WTC11 (cell line): Measurements from ENCODE around the gene CXorf58. TPM values are rescaled to one million over a fixed set of nuclear protein-coding genes. Genes with fewer than 3 reads are reported as not detected.

Experiments used
- ATAC-seq: fragments of 200-7000 bp; cut with Tn5 transposase; 2 replicates; pipeline ENCODE4 v1.10.0; 2021; ENCODE audit warnings: mild to moderate bottlenecking, moderate library complexity
- CTCF ChIA-PET: fragments of 300-600 bp; sonication (Branson Sonifier 250); formaldehyde crosslinking; loops from one replicate; lab custom pipeline; 2021; ENCODE audit warnings: antibody characterized with exemption; lab: Charles Lee
- POLR2A ChIA-PET: fragments of 350-600 bp; sonication (Branson Sonifier 250); formaldehyde crosslinking; loops from one replicate; lab custom pipeline; 2021; ENCODE audit warnings: antibody characterized with exemption; lab: Charles Lee
- DNase-seq: peaks from one replicate; pipeline ENCODE4 v3.0.0; 2021; ENCODE audit warnings: low spot score
- H3K27ac Mint-ChIP-seq: 2 replicates; pipeline ENCODE4 v1.8.0; 2021; ENCODE audit warnings: mixed read lengths
- H3K27me3 Mint-ChIP-seq: 2 replicates; pipeline ENCODE4 v1.8.0; 2021; ENCODE audit warnings: low read depth, mild to moderate bottlenecking, moderate library complexity, mixed read lengths
- H3K36me3 Mint-ChIP-seq: 2 replicates; pipeline ENCODE4 v1.8.0; 2021; ENCODE audit warnings: mixed read lengths
- H3K4me1 Mint-ChIP-seq: 2 replicates; pipeline ENCODE4 v1.8.0; 2022; ENCODE audit warnings: mixed read lengths
- H3K4me3 Mint-ChIP-seq: 2 replicates; pipeline ENCODE4 v1.8.0; 2021; ENCODE audit warnings: mild to moderate bottlenecking, moderate library complexity, mixed read lengths
- H3K9me3 Mint-ChIP-seq: 2 replicates; pipeline ENCODE4 v1.8.0; 2021; ENCODE audit warnings: mixed read lengths
- ATF3 ChIP-seq: sonication (generic); formaldehyde crosslinking; conservative IDR thresholded peaks from 2 replicates; pipeline ENCODE4 v1.8.1; 2022; ENCODE audit warnings: mild to moderate bottlenecking, missing genetic modification reagents
- CBFB ChIP-seq: sonication (generic); formaldehyde crosslinking; IDR thresholded peaks from 2 replicates; pipeline ENCODE4 v1.8.1; 2022; ENCODE audit warnings: mild to moderate bottlenecking, low read depth, missing genetic modification reagents
- CDX4 ChIP-seq: fragments of 250-450 bp; sonication (Bioruptor Pico); IDR thresholded peaks from 2 replicates; pipeline ENCODE4 v1.9.0; 2021; ENCODE audit warnings: moderate library complexity, mild to moderate bottlenecking, inconsistent platforms, borderline replicate concordance
- E2F4 ChIP-seq: sonication (generic); formaldehyde crosslinking; IDR thresholded peaks from 2 replicates; pipeline ENCODE4 v1.8.1; 2022; ENCODE audit warnings: low read depth, mild to moderate bottlenecking, moderate library complexity, missing genetic modification reagents, borderline replicate concordance
- ELF4 ChIP-seq: sonication (generic); formaldehyde crosslinking; IDR thresholded peaks from 2 replicates; pipeline ENCODE4 v1.8.1; 2022; ENCODE audit warnings: low read depth, mild to moderate bottlenecking, moderate library complexity, missing genetic modification reagents
- EMX1 ChIP-seq: fragments of 250-450 bp; sonication (Bioruptor Pico); IDR thresholded peaks from 2 replicates; pipeline ENCODE4 v1.8.0; 2021; ENCODE audit warnings: mild to moderate bottlenecking
- ETV6 ChIP-seq: sonication (generic); formaldehyde crosslinking; IDR thresholded peaks from 2 replicates; pipeline ENCODE4 v1.8.1; 2022; ENCODE audit warnings: mild to moderate bottlenecking, missing genetic modification reagents
- FOXJ3 ChIP-seq: sonication (generic); formaldehyde crosslinking; IDR thresholded peaks from 2 replicates; pipeline ENCODE4 v1.9.0; 2021; ENCODE audit warnings: missing genetic modification reagents, mild to moderate bottlenecking, borderline replicate concordance
- HMGA2 ChIP-seq: fragments of 250-450 bp; sonication (Bioruptor Pico); IDR thresholded peaks from 2 replicates; pipeline ENCODE4 v1.4.0; 2021; ENCODE audit warnings: mild to moderate bottlenecking, moderate library complexity
- IRF2 ChIP-seq: sonication (generic); formaldehyde crosslinking; IDR thresholded peaks from 2 replicates; pipeline ENCODE4 v1.8.0; 2022; ENCODE audit warnings: low read depth, missing genetic modification reagents, borderline replicate concordance
- MLX ChIP-seq: sonication (generic); formaldehyde crosslinking; IDR thresholded peaks from 2 replicates; pipeline ENCODE4 v1.8.1; 2023; ENCODE audit warnings: mild to moderate bottlenecking, missing genetic modification reagents, moderate library complexity
- PREB ChIP-seq: sonication (generic); formaldehyde crosslinking; IDR thresholded peaks from 2 replicates; pipeline ENCODE4 v1.8.1; 2022; ENCODE audit warnings: mild to moderate bottlenecking, missing genetic modification reagents, moderate library complexity, borderline replicate concordance
- SP1 ChIP-seq: sonication (generic); formaldehyde crosslinking; conservative IDR thresholded peaks from 2 replicates; pipeline ENCODE4 v1.8.1; 2022; ENCODE audit warnings: missing genetic modification reagents
- STAT6 ChIP-seq: sonication (generic); formaldehyde crosslinking; conservative IDR thresholded peaks from 2 replicates; pipeline ENCODE4 v1.8.1; 2023; ENCODE audit warnings: mild to moderate bottlenecking, low read depth, missing genetic modification reagents, moderate library complexity
- TEAD1 ChIP-seq: sonication (generic); formaldehyde crosslinking; IDR thresholded peaks from 2 replicates; pipeline ENCODE4 v1.8.0; 2022; ENCODE audit warnings: mild to moderate bottlenecking, missing genetic modification reagents
- TEAD4 ChIP-seq: sonication (generic); formaldehyde crosslinking; IDR thresholded peaks from 2 replicates; pipeline ENCODE4 v1.8.0; 2022; ENCODE audit warnings: mild to moderate bottlenecking, missing genetic modification reagents
- TP53 ChIP-seq: sonication (generic); formaldehyde crosslinking; IDR thresholded peaks from 2 replicates; pipeline ENCODE4 v1.8.1; 2023; ENCODE audit warnings: mild to moderate bottlenecking, missing genetic modification reagents
- ZBTB21 ChIP-seq: sonication (generic); formaldehyde crosslinking; IDR thresholded peaks from 2 replicates; pipeline ENCODE4 v1.8.1; 2023; ENCODE audit warnings: mild to moderate bottlenecking, missing genetic modification reagents, borderline replicate concordance
- ZNF263 ChIP-seq: sonication (generic); formaldehyde crosslinking; IDR thresholded peaks from 2 replicates; pipeline ENCODE4 v1.8.1; 2022; ENCODE audit warnings: low read depth, mild to moderate bottlenecking, moderate library complexity, missing genetic modification reagents
- total RNA-seq: library from RNA; stranded (reverse); gene quantifications from 3 replicates; pipeline ENCODE4 v1.2.3, GENCODE V29; 2021

CXorf58 gene
- total RNA-seq, 1 experiment from 2014 or later: not detected

GRCh38 chrX:23954396-23954795 is 46.6 kb downstream of the CXorf58 start:
- DNase-seq (no peak), ATAC-seq (no peak)
- Mint-ChIP-seq H3K4me1 (peaks cover 25% of the 10 kb centered on the region), H3K27me3 (no peaks in the 10 kb centered on the region), H3K9me3 (no peaks in the 10 kb centered on the region), H3K36me3 (no peaks in the 10 kb centered on the region), H3K4me3 (no peak overlapping the region), H3K27ac (no peak overlapping the region)
- ChIA-PET CTCF (interaction anchor here (0.6 kb wide), 1 partner anchor 44 kb away, joined by 3 read pairs; no protein-coding TSS in a partner anchor), POLR2A (no interaction called here)
- TF ChIP-seq CDX4 (no peak), TEAD4 (CRISPR knock-in tag) (no peak), MLX (CRISPR knock-in tag) (no peak), TEAD1 (CRISPR knock-in tag) (no peak), ATF3 (CRISPR knock-in tag) (no peak), ZNF263 (CRISPR knock-in tag) (no peak), IRF2 (no peak), ELF4 (CRISPR knock-in tag) (no peak), PREB (no peak), ETV6 (CRISPR knock-in tag) (no peak), STAT6 (CRISPR knock-in tag) (no peak), ZBTB21 (CRISPR knock-in tag) (no peak), EMX1 (no peak), CBFB (CRISPR knock-in tag) (no peak), FOXJ3 (CRISPR knock-in tag) (no peak), SP1 (no peak), TP53 (CRISPR knock-in tag) (no peak), E2F4 (CRISPR knock-in tag) (no peak)

GRCh38 chrX:23959781-23960180 is 52.0 kb downstream of the CXorf58 start:
- Mint-ChIP-seq H3K36me3 (no peaks in the 10 kb centered on the region), H3K9me3 (no peaks in the 10 kb centered on the region), H3K27ac (no peak overlapping the region), H3K4me1 (peaks cover 8% of the 10 kb centered on the region), H3K27me3 (no peaks in the 10 kb centered on the region), H3K4me3 (no peak overlapping the region)
- CTCF ChIA-PET: no interaction called here
- DNase-seq: no peak
- peak; percentile 76 for ATAC-seq
- no peak for TF ChIP-seq HMGA2
- POLR2A ChIA-PET: no interaction called here
